Panc1 (cell line): Measurements from ENCODE around the gene SLC4A1AP. TPM values are rescaled to one million over a fixed set of nuclear protein-coding genes. Genes with fewer than 3 reads are reported as not detected.

ENCODE experiments used
- ATAC-seq: fragments of 200-7000 bp; cut with Tn5 transposase; 2 replicates; pipeline ENCODE4 v1.9.1; 2020; ENCODE audit warnings: mild to moderate bottlenecking, moderate library complexity
- BruUV-seq: library from RNA; stranded (reverse); fragments of 400-500 nt; replicated peaks from 2 replicates; lab custom pipeline; 2021; lab: Mats Ljungman, UMichigan
- CTCF ChIA-PET: fragments of 300-600 bp; sonication (Branson Sonifier 250); formaldehyde crosslinking; loops from one replicate; lab custom pipeline; 2022; ENCODE audit warnings: antibody characterized with exemption; lab: Charles Lee
- POLR2A ChIA-PET: fragments of 300-600 bp; sonication (Branson Sonifier 250); formaldehyde crosslinking; loops from one replicate; lab custom pipeline; 2022; ENCODE audit warnings: antibody characterized with exemption; lab: Charles Lee
- DNase-seq: peaks from one replicate; pipeline ENCODE4 v3.0.0-alpha.2; 2010; ENCODE audit warnings: low read depth, low spot score
- H3K27ac ChIP-seq: 2 replicates; pipeline ENCODE4 v1.5.1; 2011; ENCODE audit warnings: mild to moderate bottlenecking, low read length, inconsistent platforms
- H3K27me3 ChIP-seq: fragments of 200-500 bp; sonication (Bioruptor generic); 2 replicates; pipeline ENCODE4 v1.6.0; 2014; ENCODE audit warnings: low read length, inconsistent platforms; ENCODE audit not compliant: control insufficient read depth, insufficient read depth
- H3K36me3 ChIP-seq: fragments of 200-500 bp; sonication (Bioruptor generic); 2 replicates; pipeline ENCODE4 v1.5.1; 2014; ENCODE audit warnings: inconsistent platforms, mild to moderate bottlenecking, low read length, moderate library complexity; ENCODE audit not compliant: control insufficient read depth, insufficient read depth
- H3K4me1 ChIP-seq: 2 replicates; pipeline ENCODE4 v1.5.1; 2011; ENCODE audit warnings: inconsistent platforms, mild to moderate bottlenecking, low read length, moderate library complexity; ENCODE audit not compliant: control insufficient read depth, insufficient read depth
- H3K4me3 ChIP-seq, 2 experiments: 2 replicates each; pipeline ENCODE4 v1.5.1; 2011 to 2012; ENCODE audit warnings: low read depth in 2 of 2, low read length in 2 of 2, mild to moderate bottlenecking in 2 of 2, inconsistent platforms in 1 of 2, moderate library complexity in 1 of 2
- H3K9me3 ChIP-seq: fragments of 200-500 bp; sonication (Bioruptor generic); 2 replicates; pipeline ENCODE4 v1.5.1; 2014; ENCODE audit warnings: low read depth, mild to moderate bottlenecking, inconsistent platforms, low read length, moderate library complexity; ENCODE audit not compliant: control insufficient read depth, insufficient read depth
- POLR2AphosphoS5 ChIP-seq: IDR thresholded peaks from 2 replicates; pipeline ENCODE4 v1.6.1; 2012; ENCODE audit warnings: mild to moderate bottlenecking, low read depth, low read length, moderate library complexity
- SIN3A ChIP-seq: IDR thresholded peaks from 2 replicates; pipeline ENCODE4 v1.6.1; 2012; ENCODE audit warnings: low read depth, mild to moderate bottlenecking, low read length, moderate library complexity, borderline replicate concordance; ENCODE audit not compliant: insufficient read depth
- TCF7L2 ChIP-seq: IDR thresholded peaks from 2 replicates; pipeline ENCODE4 v1.6.1; 2011; ENCODE audit warnings: mild to moderate bottlenecking, low read depth, low read length, inconsistent platforms
- in situ Hi-C: cut with HindIII; loops from 2 replicates; pipeline ENCODE4 v1.10.0; 2016; ENCODE audit warnings: low sequenced_read_pairs, low pct_unique_long_range_greater_than_20kb
- intact Hi-C: fragments of 100-400 bp; cut with micrococcal nuclease; formaldehyde crosslinking; loops from one replicate; pipeline ENCODE4 v1.10.0; 2022; ENCODE audit not compliant: unreplicated experiment
- total RNA-seq: library from RNA; stranded (reverse); gene quantifications from one replicate; pipeline ENCODE4 v1.2.1, GENCODE V29; 2021; ENCODE audit not compliant: unreplicated experiment
- TF ChIP-seq, protein P1 (sequence below), 2 experiments: IDR thresholded peaks; 2 replicates each; pipeline ENCODE4 v1.6.1; 2011 to 2012; ENCODE audit warnings: low read depth in 2 of 2, control low read depth in 1 of 2, low read length in 1 of 2, mild to moderate bottlenecking in 1 of 2, moderate library complexity in 1 of 2; ENCODE audit not compliant: insufficient read depth in 1 of 2
- TF ChIP-seq, protein P2 (sequence below): fragments of 450-650 bp; IDR thresholded peaks from 2 replicates; pipeline ENCODE4 v1.5.1; 2017; ENCODE audit warnings: mild to moderate bottlenecking

The SLC4A1AP gene
- total RNA-seq, 1 experiment from 2014 or later, result 22.2 TPM

DNA sequence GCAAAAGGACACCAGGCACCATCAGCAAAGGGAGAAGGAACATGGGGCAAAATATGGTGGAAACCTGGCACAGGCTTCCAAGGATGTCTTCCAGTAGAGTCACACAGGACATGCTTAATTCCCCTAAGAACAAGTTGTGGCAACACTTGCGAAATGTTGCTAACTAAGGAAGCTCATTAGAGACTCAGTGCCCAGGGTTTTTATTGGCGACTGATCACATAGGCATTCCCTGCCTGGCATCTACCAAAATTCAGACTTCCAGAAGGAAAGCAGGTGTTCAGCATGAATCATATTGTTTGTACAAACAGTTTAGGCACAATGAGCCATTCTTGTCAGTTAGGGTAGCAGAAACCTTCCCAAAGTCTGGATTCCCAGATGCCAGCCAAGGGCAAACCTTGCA lies 25.7 kb downstream of the SLC4A1AP start:
- no peaks in the 10 kb centered on the region for H3K27me3 ChIP-seq
- in situ Hi-C loops (no loop called here), intact Hi-C loops (no loop called here)
- H3K27ac ChIP-seq, result no peak overlapping the region
- peaks cover 18% of the 10 kb centered on the region for H3K36me3 ChIP-seq
- CTCF ChIA-PET, result no interaction called here
- no peaks in the 10 kb centered on the region for H3K9me3 ChIP-seq
- H3K4me3 ChIP-seq, result no peak overlapping the region
- ATAC-seq, result no peak
- DNase-seq, result no peak
- no TSS peak for BruUV-seq
- POLR2A ChIA-PET, result no interaction called here
- no peaks in the 10 kb centered on the region for H3K4me1 ChIP-seq
- TF ChIP-seq, protein P1, sequence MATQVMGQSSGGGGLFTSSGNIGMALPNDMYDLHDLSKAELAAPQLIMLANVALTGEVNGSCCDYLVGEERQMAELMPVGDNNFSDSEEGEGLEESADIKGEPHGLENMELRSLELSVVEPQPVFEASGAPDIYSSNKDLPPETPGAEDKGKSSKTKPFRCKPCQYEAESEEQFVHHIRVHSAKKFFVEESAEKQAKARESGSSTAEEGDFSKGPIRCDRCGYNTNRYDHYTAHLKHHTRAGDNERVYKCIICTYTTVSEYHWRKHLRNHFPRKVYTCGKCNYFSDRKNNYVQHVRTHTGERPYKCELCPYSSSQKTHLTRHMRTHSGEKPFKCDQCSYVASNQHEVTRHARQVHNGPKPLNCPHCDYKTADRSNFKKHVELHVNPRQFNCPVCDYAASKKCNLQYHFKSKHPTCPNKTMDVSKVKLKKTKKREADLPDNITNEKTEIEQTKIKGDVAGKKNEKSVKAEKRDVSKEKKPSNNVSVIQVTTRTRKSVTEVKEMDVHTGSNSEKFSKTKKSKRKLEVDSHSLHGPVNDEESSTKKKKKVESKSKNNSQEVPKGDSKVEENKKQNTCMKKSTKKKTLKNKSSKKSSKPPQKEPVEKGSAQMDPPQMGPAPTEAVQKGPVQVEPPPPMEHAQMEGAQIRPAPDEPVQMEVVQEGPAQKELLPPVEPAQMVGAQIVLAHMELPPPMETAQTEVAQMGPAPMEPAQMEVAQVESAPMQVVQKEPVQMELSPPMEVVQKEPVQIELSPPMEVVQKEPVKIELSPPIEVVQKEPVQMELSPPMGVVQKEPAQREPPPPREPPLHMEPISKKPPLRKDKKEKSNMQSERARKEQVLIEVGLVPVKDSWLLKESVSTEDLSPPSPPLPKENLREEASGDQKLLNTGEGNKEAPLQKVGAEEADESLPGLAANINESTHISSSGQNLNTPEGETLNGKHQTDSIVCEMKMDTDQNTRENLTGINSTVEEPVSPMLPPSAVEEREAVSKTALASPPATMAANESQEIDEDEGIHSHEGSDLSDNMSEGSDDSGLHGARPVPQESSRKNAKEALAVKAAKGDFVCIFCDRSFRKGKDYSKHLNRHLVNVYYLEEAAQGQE (IDR thresholded peaks at IDR 0.05; ENCODE audit: insufficient read depth in 1 of 2, low read depth in 2 of 2, low read length in 1 of 2), result no peak
- TF ChIP-seq TCF7L2 (no peak), POLR2AphosphoS5 (no peak), SIN3A (no peak)
- TF ChIP-seq, protein P2, sequence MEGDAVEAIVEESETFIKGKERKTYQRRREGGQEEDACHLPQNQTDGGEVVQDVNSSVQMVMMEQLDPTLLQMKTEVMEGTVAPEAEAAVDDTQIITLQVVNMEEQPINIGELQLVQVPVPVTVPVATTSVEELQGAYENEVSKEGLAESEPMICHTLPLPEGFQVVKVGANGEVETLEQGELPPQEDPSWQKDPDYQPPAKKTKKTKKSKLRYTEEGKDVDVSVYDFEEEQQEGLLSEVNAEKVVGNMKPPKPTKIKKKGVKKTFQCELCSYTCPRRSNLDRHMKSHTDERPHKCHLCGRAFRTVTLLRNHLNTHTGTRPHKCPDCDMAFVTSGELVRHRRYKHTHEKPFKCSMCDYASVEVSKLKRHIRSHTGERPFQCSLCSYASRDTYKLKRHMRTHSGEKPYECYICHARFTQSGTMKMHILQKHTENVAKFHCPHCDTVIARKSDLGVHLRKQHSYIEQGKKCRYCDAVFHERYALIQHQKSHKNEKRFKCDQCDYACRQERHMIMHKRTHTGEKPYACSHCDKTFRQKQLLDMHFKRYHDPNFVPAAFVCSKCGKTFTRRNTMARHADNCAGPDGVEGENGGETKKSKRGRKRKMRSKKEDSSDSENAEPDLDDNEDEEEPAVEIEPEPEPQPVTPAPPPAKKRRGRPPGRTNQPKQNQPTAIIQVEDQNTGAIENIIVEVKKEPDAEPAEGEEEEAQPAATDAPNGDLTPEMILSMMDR, result no peak

DNA sequence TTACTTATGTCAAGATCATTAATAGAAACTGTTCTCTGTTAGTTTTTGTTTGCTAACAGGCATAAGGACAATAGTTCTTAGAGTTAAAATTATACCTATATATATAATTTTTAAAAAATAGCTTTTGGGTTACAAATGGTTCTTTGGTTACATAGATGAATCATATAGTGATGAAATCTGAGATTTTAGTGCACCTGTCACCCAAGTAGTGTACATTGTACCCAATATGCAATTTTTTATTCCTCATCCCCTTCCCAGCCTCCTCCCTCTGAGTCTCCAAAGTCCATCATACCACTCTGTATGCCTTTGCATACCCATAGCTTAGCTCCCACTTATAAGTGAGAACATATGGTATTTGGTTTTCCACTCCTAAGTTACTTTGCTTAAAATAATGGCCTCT lies 26.4 kb downstream of the SLC4A1AP start:
- no TSS peak for BruUV-seq
- Histone ChIP-seq H3K27ac (no peak overlapping the region), H3K27me3 (no peaks in the 10 kb centered on the region), H3K9me3 (no peaks in the 10 kb centered on the region), H3K36me3 (peaks cover 18% of the 10 kb centered on the region), H3K4me3 (no peak overlapping the region), H3K4me1 (no peaks in the 10 kb centered on the region)
- in situ Hi-C loops (no loop called here), intact Hi-C loops (no loop called here)
- TF ChIP-seq TCF7L2, result no peak
- CTCF ChIA-PET, result no interaction called here
- DNase-seq (no peak), ATAC-seq (no peak)
- POLR2A ChIA-PET, result no interaction called here

DNA sequence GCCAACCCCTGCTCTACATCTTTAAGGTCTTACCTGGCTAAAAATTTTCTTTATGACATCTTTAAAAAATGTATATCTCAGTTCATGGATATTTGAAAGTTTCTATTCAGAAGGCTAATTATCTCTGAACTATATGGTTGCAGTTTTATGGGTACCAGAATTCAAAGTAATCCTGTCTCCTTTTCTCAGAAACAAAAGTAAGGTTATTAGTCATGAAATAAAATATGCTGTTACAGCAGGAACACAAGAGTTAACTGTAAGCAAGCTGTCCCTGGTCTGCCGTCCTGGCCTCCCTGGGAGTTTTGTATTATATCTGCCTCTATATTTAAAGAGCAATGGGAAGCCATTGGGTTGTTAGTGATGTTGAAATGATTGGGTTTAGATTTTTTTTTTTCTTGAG lies 34.0 kb downstream of the SLC4A1AP start:
- POLR2A ChIA-PET, result no interaction called here
- TF ChIP-seq, protein P2, result no peak
- TF ChIP-seq POLR2AphosphoS5 (no peak), TCF7L2 (no peak), SIN3A (no peak)
- TF ChIP-seq, protein P1 (IDR thresholded peaks at IDR 0.05; ENCODE audit: insufficient read depth in 1 of 2, low read depth in 2 of 2, low read length in 1 of 2), result no peak
- Histone ChIP-seq H3K4me3 (no peak overlapping the region), H3K27ac (no peak overlapping the region), H3K4me1 (no peaks in the 10 kb centered on the region), H3K27me3 (no peaks in the 10 kb centered on the region), H3K36me3 (no peaks in the 10 kb centered on the region; the same call in 1 of the 2 replicates), H3K9me3 (no peaks in the 10 kb centered on the region)
- BruUV-seq, result no TSS peak
- intact Hi-C loops (no loop called here), in situ Hi-C loops (no loop called here)
- ATAC-seq (no peak), DNase-seq (no peak)
- CTCF ChIA-PET, result no interaction called here
